Loucy (cell line): Measurements from ENCODE around the gene MAP3K6.

Experiments used
- EZH2phosphoT487 ChIP-seq: fragments of 200-600 bp; IDR thresholded peaks from 2 replicates; pipeline ENCODE4 v1.6.1; 2018; ENCODE audit warnings: antibody characterized with exemption, mild to moderate bottlenecking, moderate library complexity, borderline replicate concordance
- TF ChIP-seq, protein P1 (sequence below): fragments of 200-600 bp; sonication (generic); conservative IDR thresholded peaks from 2 replicates; pipeline ENCODE4 v1.5.1; 2014; ENCODE audit warnings: mild to moderate bottlenecking, antibody characterized with exemption, low read length

DNA sequence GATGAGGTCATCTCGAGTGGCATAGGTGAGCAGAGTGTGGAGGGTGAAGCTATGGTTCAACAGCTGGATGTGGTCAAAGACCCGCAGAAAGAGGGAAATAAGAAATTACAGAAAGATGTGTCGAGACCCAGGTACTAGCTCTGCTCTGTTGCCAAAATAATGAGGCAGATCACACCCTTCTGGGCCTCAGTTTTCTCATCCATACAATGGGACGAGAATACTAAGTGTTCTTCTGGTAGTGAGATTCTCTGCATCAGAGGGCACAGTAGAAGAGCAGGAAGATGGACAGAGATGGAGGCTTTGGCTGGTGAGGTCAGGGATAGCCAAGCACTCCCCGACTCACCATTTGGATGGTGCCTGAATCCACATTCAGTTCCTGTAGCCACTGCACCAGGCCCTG is 11.1 kb downstream of the MAP3K6 start:
- TF ChIP-seq, protein P1, sequence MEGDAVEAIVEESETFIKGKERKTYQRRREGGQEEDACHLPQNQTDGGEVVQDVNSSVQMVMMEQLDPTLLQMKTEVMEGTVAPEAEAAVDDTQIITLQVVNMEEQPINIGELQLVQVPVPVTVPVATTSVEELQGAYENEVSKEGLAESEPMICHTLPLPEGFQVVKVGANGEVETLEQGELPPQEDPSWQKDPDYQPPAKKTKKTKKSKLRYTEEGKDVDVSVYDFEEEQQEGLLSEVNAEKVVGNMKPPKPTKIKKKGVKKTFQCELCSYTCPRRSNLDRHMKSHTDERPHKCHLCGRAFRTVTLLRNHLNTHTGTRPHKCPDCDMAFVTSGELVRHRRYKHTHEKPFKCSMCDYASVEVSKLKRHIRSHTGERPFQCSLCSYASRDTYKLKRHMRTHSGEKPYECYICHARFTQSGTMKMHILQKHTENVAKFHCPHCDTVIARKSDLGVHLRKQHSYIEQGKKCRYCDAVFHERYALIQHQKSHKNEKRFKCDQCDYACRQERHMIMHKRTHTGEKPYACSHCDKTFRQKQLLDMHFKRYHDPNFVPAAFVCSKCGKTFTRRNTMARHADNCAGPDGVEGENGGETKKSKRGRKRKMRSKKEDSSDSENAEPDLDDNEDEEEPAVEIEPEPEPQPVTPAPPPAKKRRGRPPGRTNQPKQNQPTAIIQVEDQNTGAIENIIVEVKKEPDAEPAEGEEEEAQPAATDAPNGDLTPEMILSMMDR: no peak
- no peak for TF ChIP-seq EZH2phosphoT487
